ENCODE results near the gene SPAG16.

- no peak for TF ChIP-seq POLR2A (IDR thresholded peaks at IDR 0.05; ENCODE audit: low read depth, low read length)
- no peak for TF ChIP-seq POLR2AphosphoS5 (IDR thresholded peaks at IDR 0.05; ENCODE audit: low read depth, low read length)
Observed at GRCh38 chr2:213496226-213496625, 212.0 kb downstream of the SPAG16 start.
